HEK293 (cell line): ENCODE results near the gene ALDH3A1.

ENCODE experiments used
- CTCF ChIA-PET: fragments of 350-600 bp; formaldehyde crosslinking; extraction: SDS; loops from one replicate; lab custom pipeline; 2021; ENCODE audit warnings: antibody characterized with exemption; lab: Yijun Ruan, JAX
- POLR2A ChIA-PET: fragments of 300-600 bp; formaldehyde crosslinking; extraction: SDS; loops from one replicate; lab custom pipeline; 2020; ENCODE audit warnings: antibody characterized with exemption, inconsistent platforms; lab: Yijun Ruan, JAX
- H3K27ac ChIP-seq: fragments of 200-500 bp; sonication (Bioruptor generic); 2 replicates; pipeline ENCODE4 v1.5.1; 2014; ENCODE audit warnings: low read depth, low read length, control low read depth, inconsistent platforms; ENCODE audit errors: extremely low read depth
- H3K36me3 ChIP-seq, 2 experiments: fragments of 200-500 bp in 1 of 2; sonication (Bioruptor generic) in 1 of 2; 1 replicate in 1 of 2; 2 replicates in 1 of 2; pipeline ENCODE4 v1.5.1; 2014 to 2017; ENCODE audit warnings: inconsistent platforms in 2 of 2, low read length in 2 of 2; ENCODE audit not compliant: control insufficient read depth in 2 of 2, insufficient read depth in 1 of 2
- H3K4me1 ChIP-seq: fragments of 200-500 bp; sonication (Bioruptor generic); 2 replicates; pipeline ENCODE4 v1.5.1; 2014; ENCODE audit warnings: mild to moderate bottlenecking, low read length, inconsistent platforms; ENCODE audit not compliant: control insufficient read depth, insufficient read depth
- H3K4me3 ChIP-seq: 2 replicates; pipeline ENCODE4 v1.5.1; 2011; ENCODE audit warnings: low read depth, mild to moderate bottlenecking, control low read depth, low read length, moderate library complexity
- H3K9me3 ChIP-seq: fragments of 200-500 bp; sonication (Bioruptor generic); 2 replicates; pipeline ENCODE4 v1.5.1; 2014; ENCODE audit warnings: low read depth, low read length, inconsistent platforms; ENCODE audit not compliant: control insufficient read depth, insufficient read depth
- EGR2 ChIP-seq: fragments of 450-650 bp; formaldehyde crosslinking; IDR thresholded peaks from 2 replicates; pipeline ENCODE4 v1.5.1; 2016; ENCODE audit warnings: low read depth, missing biosample characterization, missing genetic modification characterization
- MYNN ChIP-seq: fragments of 450-650 bp; formaldehyde crosslinking; IDR thresholded peaks from 2 replicates; pipeline ENCODE4 v1.5.1; 2016; ENCODE audit warnings: missing biosample characterization, missing genetic modification characterization, borderline replicate concordance
- OSR2 ChIP-seq: fragments of 450-650 bp; formaldehyde crosslinking; IDR thresholded peaks from 2 replicates; pipeline ENCODE4 v1.5.1; 2016; ENCODE audit warnings: missing biosample characterization, missing genetic modification characterization
- PATZ1 ChIP-seq: fragments of 450-650 bp; formaldehyde crosslinking; IDR thresholded peaks from 2 replicates; pipeline ENCODE4 v1.5.1; 2016; ENCODE audit warnings: missing biosample characterization, missing genetic modification characterization
- SCRT2 ChIP-seq: fragments of 450-650 bp; formaldehyde crosslinking; IDR thresholded peaks from 2 replicates; pipeline ENCODE4 v1.5.1; 2016; ENCODE audit warnings: missing biosample characterization, missing genetic modification characterization
- TCF7L2 ChIP-seq: IDR thresholded peaks from 2 replicates; pipeline ENCODE4 v1.6.1; 2011; ENCODE audit warnings: low read depth, mild to moderate bottlenecking, inconsistent platforms, low read length, moderate library complexity, borderline replicate concordance
- WT1 ChIP-seq: fragments of 450-650 bp; formaldehyde crosslinking; IDR thresholded peaks from 2 replicates; pipeline ENCODE4 v1.5.1; 2016; ENCODE audit warnings: missing biosample characterization, missing genetic modification characterization
- ZBTB17 ChIP-seq: fragments of 450-650 bp; formaldehyde crosslinking; IDR thresholded peaks from 2 replicates; pipeline ENCODE4 v1.5.1; 2016; ENCODE audit warnings: missing biosample characterization, missing genetic modification characterization
- ZBTB21 ChIP-seq: fragments of 450-650 bp; formaldehyde crosslinking; IDR thresholded peaks from 2 replicates; pipeline ENCODE4 v1.5.1; 2017; ENCODE audit warnings: missing biosample characterization, missing genetic modification characterization
- ZFHX2 ChIP-seq: fragments of 450-650 bp; formaldehyde crosslinking; conservative IDR thresholded peaks from 2 replicates; pipeline ENCODE4 v1.5.1; 2016; ENCODE audit warnings: missing biosample characterization, missing genetic modification characterization
- ZNF280C ChIP-seq: fragments of 450-650 bp; formaldehyde crosslinking; IDR thresholded peaks from 2 replicates; pipeline ENCODE4 v1.5.1; 2016; ENCODE audit warnings: missing biosample characterization, missing genetic modification characterization
- ZNF354C ChIP-seq: fragments of 450-650 bp; formaldehyde crosslinking; IDR thresholded peaks from 2 replicates; pipeline ENCODE4 v1.5.1; 2016; ENCODE audit warnings: missing biosample characterization, missing genetic modification characterization, low read depth, borderline replicate concordance
- ZNF404 ChIP-seq: fragments of 450-650 bp; formaldehyde crosslinking; IDR thresholded peaks from 2 replicates; pipeline ENCODE4 v1.5.1; 2017; ENCODE audit warnings: missing biosample characterization, missing genetic modification characterization
- ZNF449 ChIP-seq: fragments of 450-650 bp; formaldehyde crosslinking; IDR thresholded peaks from 2 replicates; pipeline ENCODE4 v1.5.1; 2017; ENCODE audit warnings: missing biosample characterization, mild to moderate bottlenecking, missing genetic modification characterization, moderate library complexity
- ZNF513 ChIP-seq: fragments of 450-650 bp; IDR thresholded peaks from 2 replicates; pipeline ENCODE4 v1.5.1; 2018; ENCODE audit warnings: missing biosample characterization, missing genetic modification characterization
- ZNF560 ChIP-seq: fragments of 450-650 bp; formaldehyde crosslinking; IDR thresholded peaks from 2 replicates; pipeline ENCODE4 v1.5.1; 2017; ENCODE audit warnings: missing biosample characterization, missing genetic modification characterization, borderline replicate concordance
- ZNF571 ChIP-seq: fragments of 450-650 bp; formaldehyde crosslinking; IDR thresholded peaks from 2 replicates; pipeline ENCODE4 v1.5.0; 2017; ENCODE audit warnings: missing biosample characterization, missing genetic modification characterization
- ZNF692 ChIP-seq: fragments of 450-650 bp; formaldehyde crosslinking; IDR thresholded peaks from 2 replicates; pipeline ENCODE4 v1.5.1; 2016; ENCODE audit warnings: missing biosample characterization, missing genetic modification characterization
- ZNF792 ChIP-seq: fragments of 450-650 bp; formaldehyde crosslinking; IDR thresholded peaks from 2 replicates; pipeline ENCODE4 v1.5.1; 2016; ENCODE audit warnings: missing biosample characterization, missing genetic modification characterization
- ZSCAN30 ChIP-seq: fragments of 450-650 bp; IDR thresholded peaks from 2 replicates; pipeline ENCODE4 v1.5.1; 2018; ENCODE audit warnings: missing biosample characterization, mild to moderate bottlenecking, missing genetic modification characterization, moderate library complexity

Gene ALDH3A1

GRCh38 chr17:19703828-19704613, 44.1 kb downstream of the ALDH3A1 start:
- Histone ChIP-seq H3K4me3 (no peak overlapping the region), H3K4me1 (no peaks in the 10 kb centered on the region), H3K36me3 (no peaks in the 10 kb centered on the region), H3K27ac (no peak overlapping the region), H3K9me3 (no peaks in the 10 kb centered on the region)
- no peak for TF ChIP-seq ZNF792 (tag by site-specific recombination)
- TF ChIP-seq SCRT2 (tag by site-specific recombination): no peak
- peak; percentile 46; the same call in 1 of the 2 replicates for TF ChIP-seq ZNF692 (tag by site-specific recombination)
- POLR2A ChIA-PET: interaction anchor here (1.2 kb wide), 1 partner anchor 55 kb away, joined by 4 read pairs; the partner anchor contains the start of gene ALDH3A2
- CTCF ChIA-PET: interaction anchor here (1.3 kb wide), 1 partner anchor 170 kb away, joined by 3 read pairs; the partner anchor contains the start of gene SLC47A1

- Histone ChIP-seq H3K4me3 (no peak overlapping the region), H3K4me1 (no peaks in the 10 kb centered on the region), H3K36me3 (no peaks in the 10 kb centered on the region), H3K9me3 (no peaks in the 10 kb centered on the region), H3K27ac (no peak overlapping the region)
- ChIA-PET POLR2A (interaction anchor here (1.2 kb wide), 1 partner anchor 55 kb away, joined by 4 read pairs; the partner anchor contains the start of gene ALDH3A2), CTCF (interaction anchor here (1.0 kb wide), 1 partner anchor 63 kb away, joined by 3 read pairs; no protein-coding TSS in a partner anchor)
- TF ChIP-seq EGR2 (0 out of 2 replicates have a peak, but pooled peaks have one; percentile 7), ZNF354C (tag by site-specific recombination) (no peak), ZSCAN30 (tag by site-specific recombination) (no peak), MYNN (tag by site-specific recombination) (no peak), ZNF560 (tag by site-specific recombination) (no peak), ZNF280C (tag by site-specific recombination) (no peak), OSR2 (tag by site-specific recombination) (no peak), ZNF513 (tag by site-specific recombination) (no peak), ZNF571 (no peak), ZFHX2 (tag by site-specific recombination) (peak; percentile 26)
Observed at GRCh38 chr17:19703106-19703827, 44.8 kb downstream of the ALDH3A1 start.

- H3K27ac ChIP-seq: no peak overlapping the region
- CTCF ChIA-PET: interaction anchor here (1.0 to 1.1 kb wide), 2 partner anchors 61 to 64 kb away, joined by 3 to 4 read pairs; no protein-coding TSS in a partner anchor
- TF ChIP-seq WT1 (no peak), PATZ1 (no peak), ZBTB21 (tag by site-specific recombination) (no peak), ZBTB17 (tag by site-specific recombination) (no peak), ZNF449 (tag by site-specific recombination) (no peak), ZNF404 (tag by site-specific recombination) (no peak), TCF7L2 (no peak)
Observed at GRCh38 chr17:19702217-19702641, 45.9 kb downstream of the ALDH3A1 start.

More at GRCh38 chr17:19702217-19702641, 45.9 kb downstream of the ALDH3A1 start:
- POLR2A ChIA-PET: interaction anchor here (0.6 to 0.8 kb wide), 3 partner anchors 21 to 1472 kb away, joined by 3 to 4 read pairs (median 3); no protein-coding TSS in a partner anchor
- H3K4me1 ChIP-seq: no peaks in the 10 kb centered on the region
- H3K4me3 ChIP-seq: no peak overlapping the region
- H3K9me3 ChIP-seq: no peaks in the 10 kb centered on the region
- H3K36me3 ChIP-seq: no peaks in the 10 kb centered on the region
